ENCODE results near the gene DCAF12.

GRCh38 chr9:34059954-34060353, 66.5 kb downstream of the DCAF12 start:
- TF ChIP-seq CTCF (IDR thresholded peaks at IDR 0.05; ENCODE audit: poor library complexity, severe bottlenecking) (no peak), EP300 (conservative IDR thresholded peaks at IDR 0.05; ENCODE audit: poor library complexity, severe bottlenecking) (no peak)

Data from neural cell (in vitro differentiated cells).